HEK293 (cell line): Measurements from ENCODE around the gene PMVK.
A peak's percentile ranks its signal among the peaks of the same experiment; 100 is the strongest.

ENCODE experiments used
- ELK4 ChIP-seq: IDR thresholded peaks from 2 replicates; pipeline ENCODE4 v1.6.1; 2011; ENCODE audit warnings: mild to moderate bottlenecking, low read depth, low read length, borderline replicate concordance
- KLF9 ChIP-seq: fragments of 450-650 bp; formaldehyde crosslinking; IDR thresholded peaks from 2 replicates; pipeline ENCODE4 v1.5.1; 2016; ENCODE audit warnings: missing biosample characterization, missing genetic modification characterization, low read depth
- OVOL3 ChIP-seq: fragments of 450-650 bp; formaldehyde crosslinking; IDR thresholded peaks from 2 replicates; pipeline ENCODE4 v1.5.1; 2016; ENCODE audit warnings: missing biosample characterization, missing genetic modification characterization
- PRDM1 ChIP-seq: fragments of 450-650 bp; formaldehyde crosslinking; IDR thresholded peaks from 2 replicates; pipeline ENCODE4; 2016; ENCODE audit warnings: missing biosample characterization, missing genetic modification characterization
- RBAK ChIP-seq: fragments of 450-650 bp; formaldehyde crosslinking; IDR thresholded peaks from 2 replicates; pipeline ENCODE4 v1.5.1; 2016; ENCODE audit warnings: missing biosample characterization, missing genetic modification characterization
- SP7 ChIP-seq: fragments of 450-650 bp; formaldehyde crosslinking; IDR thresholded peaks from 2 replicates; pipeline ENCODE4 v1.5.1; 2016; ENCODE audit warnings: missing biosample characterization, missing genetic modification characterization
- ZBTB8A ChIP-seq: fragments of 450-650 bp; formaldehyde crosslinking; IDR thresholded peaks from 2 replicates; pipeline ENCODE4 v1.5.1; 2016; ENCODE audit warnings: missing biosample characterization, missing genetic modification characterization
- ZFP37 ChIP-seq: fragments of 450-650 bp; formaldehyde crosslinking; IDR thresholded peaks from 2 replicates; pipeline ENCODE4 v1.5.1; 2016; ENCODE audit warnings: missing biosample characterization, missing genetic modification characterization
- ZFP69B ChIP-seq: fragments of 450-650 bp; formaldehyde crosslinking; IDR thresholded peaks from 2 replicates; pipeline ENCODE4 v1.5.1; 2016; ENCODE audit warnings: missing biosample characterization, missing genetic modification characterization
- ZNF155 ChIP-seq: fragments of 450-650 bp; formaldehyde crosslinking; IDR thresholded peaks from 2 replicates; pipeline ENCODE4 v1.5.1; 2016; ENCODE audit warnings: missing biosample characterization, missing genetic modification characterization
- ZNF16 ChIP-seq: fragments of 450-650 bp; formaldehyde crosslinking; IDR thresholded peaks from 2 replicates; pipeline ENCODE4 v1.5.1; 2016; ENCODE audit warnings: low read depth, missing biosample characterization, missing genetic modification characterization
- ZNF2 ChIP-seq: fragments of 450-650 bp; formaldehyde crosslinking; IDR thresholded peaks from 2 replicates; pipeline ENCODE4 v1.5.1; 2016; ENCODE audit warnings: missing biosample characterization, missing genetic modification characterization
- ZNF202 ChIP-seq: fragments of 450-650 bp; formaldehyde crosslinking; IDR thresholded peaks from 2 replicates; pipeline ENCODE4 v1.5.1; 2016; ENCODE audit warnings: missing biosample characterization, missing genetic modification characterization, borderline replicate concordance
- ZNF214 ChIP-seq: fragments of 450-650 bp; formaldehyde crosslinking; IDR thresholded peaks from 2 replicates; pipeline ENCODE4 v1.5.1; 2017; ENCODE audit warnings: missing biosample characterization, mild to moderate bottlenecking, missing genetic modification characterization, borderline replicate concordance
- ZNF239 ChIP-seq: fragments of 450-650 bp; formaldehyde crosslinking; IDR thresholded peaks from 2 replicates; pipeline ENCODE4 v1.5.1; 2016; ENCODE audit warnings: missing biosample characterization, missing genetic modification characterization
- ZNF335 ChIP-seq: fragments of 450-650 bp; formaldehyde crosslinking; conservative IDR thresholded peaks from 2 replicates; pipeline ENCODE4 v1.5.1; 2016; ENCODE audit warnings: missing biosample characterization, missing genetic modification characterization
- ZNF391 ChIP-seq: fragments of 450-650 bp; formaldehyde crosslinking; IDR thresholded peaks from 2 replicates; pipeline ENCODE4 v1.5.1; 2016; ENCODE audit warnings: low read depth, missing biosample characterization, missing genetic modification characterization, borderline replicate concordance
- ZNF433 ChIP-seq: fragments of 450-650 bp; formaldehyde crosslinking; IDR thresholded peaks from 2 replicates; pipeline ENCODE4 v1.5.1; 2016; ENCODE audit warnings: missing biosample characterization, missing genetic modification characterization, low read depth
- ZNF596 ChIP-seq: fragments of 450-650 bp; IDR thresholded peaks from 2 replicates; pipeline ENCODE4 v1.5.0; 2018; ENCODE audit warnings: missing biosample characterization, mild to moderate bottlenecking, missing genetic modification characterization, moderate library complexity
- ZNF600 ChIP-seq: fragments of 450-650 bp; formaldehyde crosslinking; IDR thresholded peaks from 2 replicates; pipeline ENCODE4 v1.5.1; 2016; ENCODE audit warnings: missing biosample characterization, missing genetic modification characterization
- ZNF660 ChIP-seq: fragments of 450-650 bp; IDR thresholded peaks from 2 replicates; pipeline ENCODE4 v1.5.1; 2018; ENCODE audit warnings: missing biosample characterization, mild to moderate bottlenecking, missing genetic modification characterization
- ZNF664 ChIP-seq: fragments of 450-650 bp; formaldehyde crosslinking; IDR thresholded peaks from 2 replicates; pipeline ENCODE4 v1.5.1; 2016; ENCODE audit warnings: missing biosample characterization, missing genetic modification characterization
- ZNF677 ChIP-seq: fragments of 450-650 bp; IDR thresholded peaks from 2 replicates; pipeline ENCODE4 v1.5.0; 2018; ENCODE audit warnings: missing biosample characterization, mild to moderate bottlenecking, missing genetic modification characterization, moderate library complexity
- ZNF707 ChIP-seq: fragments of 450-650 bp; formaldehyde crosslinking; IDR thresholded peaks from 2 replicates; pipeline ENCODE4 v1.5.1; 2016; ENCODE audit warnings: missing biosample characterization, missing genetic modification characterization
- ZNF792 ChIP-seq: fragments of 450-650 bp; formaldehyde crosslinking; IDR thresholded peaks from 2 replicates; pipeline ENCODE4 v1.5.1; 2016; ENCODE audit warnings: missing biosample characterization, missing genetic modification characterization
- TF ChIP-seq, protein P1 (sequence below): fragments of 450-650 bp; formaldehyde crosslinking; IDR thresholded peaks from 2 replicates; pipeline ENCODE4 v1.5.1; 2016; ENCODE audit warnings: missing biosample characterization, missing genetic modification characterization
- TF ChIP-seq, protein P2 (sequence below): fragments of 450-650 bp; formaldehyde crosslinking; IDR thresholded peaks from 2 replicates; pipeline ENCODE4 v1.5.1; 2016; ENCODE audit warnings: missing biosample characterization, missing genetic modification characterization
- TF ChIP-seq, protein P3 (sequence below): fragments of 450-650 bp; formaldehyde crosslinking; IDR thresholded peaks from 2 replicates; pipeline ENCODE4 v1.5.1; 2016; ENCODE audit warnings: missing biosample characterization, missing genetic modification characterization
- TF ChIP-seq, protein P4 (sequence below): fragments of 450-650 bp; formaldehyde crosslinking; optimal IDR thresholded peaks from 2 replicates; pipeline ENCODE3; 2016; ENCODE audit warnings: missing biosample characterization, mild to moderate bottlenecking, missing genetic modification characterization

The PMVK gene

GRCh38 chr1:154961207-154962155 lies 25.0 kb upstream of the PMVK start, which contains the start of gene PYGO2 (continued):
- TF ChIP-seq, protein P1, sequence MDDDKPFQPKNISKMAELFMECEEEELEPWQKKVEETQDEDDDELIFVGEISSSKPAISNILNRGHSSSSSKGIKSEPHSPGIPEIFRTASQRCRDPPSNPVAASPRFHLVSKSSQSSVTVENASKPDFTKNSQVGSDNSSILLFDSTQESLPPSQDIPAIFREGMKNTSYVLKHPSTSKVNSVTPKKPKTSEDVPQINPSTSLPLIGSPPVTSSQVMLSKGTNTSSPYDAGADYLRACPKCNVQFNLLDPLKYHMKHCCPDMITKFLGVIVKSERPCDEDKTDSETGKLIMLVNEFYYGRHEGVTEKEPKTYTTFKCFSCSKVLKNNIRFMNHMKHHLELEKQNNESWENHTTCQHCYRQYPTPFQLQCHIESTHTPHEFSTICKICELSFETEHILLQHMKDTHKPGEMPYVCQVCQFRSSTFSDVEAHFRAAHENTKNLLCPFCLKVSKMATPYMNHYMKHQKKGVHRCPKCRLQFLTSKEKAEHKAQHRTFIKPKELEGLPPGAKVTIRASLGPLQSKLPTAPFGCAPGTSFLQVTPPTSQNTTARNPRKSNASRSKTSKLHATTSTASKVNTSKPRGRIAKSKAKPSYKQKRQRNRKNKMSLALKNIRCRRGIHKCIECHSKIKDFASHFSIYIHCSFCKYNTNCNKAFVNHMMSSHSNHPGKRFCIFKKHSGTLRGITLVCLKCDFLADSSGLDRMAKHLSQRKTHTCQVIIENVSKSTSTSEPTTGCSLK (tag by site-specific recombination), result no peak
- TF ChIP-seq ZNF16 (tag by site-specific recombination) (no peak), ZNF239 (no peak), RBAK (no peak), ZNF2 (tag by site-specific recombination) (peak; percentile 51; the same call in 1 of the 2 replicates), ELK4 (peak; percentile 69; the same call in 1 of the 2 replicates), PRDM1 (no peak), ZNF677 (tag by site-specific recombination) (no peak), ZNF335 (tag by site-specific recombination) (no peak), SP7 (tag by site-specific recombination) (peak; percentile 68), ZNF155 (tag by site-specific recombination) (no peak), KLF9 (tag by site-specific recombination) (peak; percentile 97), ZNF600 (peak; percentile 57), ZNF596 (tag by site-specific recombination) (0 out of 2 replicates have a peak, but pooled peaks have one; percentile 41), ZFP37 (peak; percentile 75; the same call in 1 of the 2 replicates), OVOL3 (tag by site-specific recombination) (peak; percentile 21; the same call in 1 of the 2 replicates), ZNF202 (tag by site-specific recombination) (no peak; the same call in 1 of the 2 replicates), ZNF792 (tag by site-specific recombination) (no peak), ZNF660 (tag by site-specific recombination) (peak; percentile 90), ZFP69B (tag by site-specific recombination) (0 out of 2 replicates have a peak, but pooled peaks have one; percentile 48), ZNF707 (tag by site-specific recombination) (no peak), ZNF664 (tag by site-specific recombination) (peak; percentile 49; the same call in 1 of the 2 replicates), ZNF214 (tag by site-specific recombination) (no peak), ZNF433 (tag by site-specific recombination) (no peak), ZBTB8A (peak; percentile 99), ZNF391 (tag by site-specific recombination) (peak; percentile 18; the same call in 1 of the 2 replicates)
- TF ChIP-seq, protein P2, sequence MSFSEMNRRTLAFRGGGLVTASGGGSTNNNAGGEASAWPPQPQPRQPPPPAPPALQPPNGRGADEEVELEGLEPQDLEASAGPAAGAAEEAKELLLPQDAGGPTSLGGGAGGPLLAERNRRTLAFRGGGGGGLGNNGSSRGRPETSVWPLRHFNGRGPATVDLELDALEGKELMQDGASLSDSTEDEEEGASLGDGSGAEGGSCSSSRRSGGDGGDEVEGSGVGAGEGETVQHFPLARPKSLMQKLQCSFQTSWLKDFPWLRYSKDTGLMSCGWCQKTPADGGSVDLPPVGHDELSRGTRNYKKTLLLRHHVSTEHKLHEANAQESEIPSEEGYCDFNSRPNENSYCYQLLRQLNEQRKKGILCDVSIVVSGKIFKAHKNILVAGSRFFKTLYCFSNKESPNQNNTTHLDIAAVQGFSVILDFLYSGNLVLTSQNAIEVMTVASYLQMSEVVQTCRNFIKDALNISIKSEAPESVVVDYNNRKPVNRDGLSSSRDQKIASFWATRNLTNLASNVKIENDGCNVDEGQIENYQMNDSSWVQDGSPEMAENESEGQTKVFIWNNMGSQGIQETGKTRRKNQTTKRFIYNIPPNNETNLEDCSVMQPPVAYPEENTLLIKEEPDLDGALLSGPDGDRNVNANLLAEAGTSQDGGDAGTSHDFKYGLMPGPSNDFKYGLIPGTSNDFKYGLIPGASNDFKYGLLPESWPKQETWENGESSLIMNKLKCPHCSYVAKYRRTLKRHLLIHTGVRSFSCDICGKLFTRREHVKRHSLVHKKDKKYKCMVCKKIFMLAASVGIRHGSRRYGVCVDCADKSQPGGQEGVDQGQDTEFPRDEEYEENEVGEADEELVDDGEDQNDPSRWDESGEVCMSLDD (tag by site-specific recombination), result peak; percentile 74; the same call in 1 of the 2 replicates
- TF ChIP-seq, protein P3, sequence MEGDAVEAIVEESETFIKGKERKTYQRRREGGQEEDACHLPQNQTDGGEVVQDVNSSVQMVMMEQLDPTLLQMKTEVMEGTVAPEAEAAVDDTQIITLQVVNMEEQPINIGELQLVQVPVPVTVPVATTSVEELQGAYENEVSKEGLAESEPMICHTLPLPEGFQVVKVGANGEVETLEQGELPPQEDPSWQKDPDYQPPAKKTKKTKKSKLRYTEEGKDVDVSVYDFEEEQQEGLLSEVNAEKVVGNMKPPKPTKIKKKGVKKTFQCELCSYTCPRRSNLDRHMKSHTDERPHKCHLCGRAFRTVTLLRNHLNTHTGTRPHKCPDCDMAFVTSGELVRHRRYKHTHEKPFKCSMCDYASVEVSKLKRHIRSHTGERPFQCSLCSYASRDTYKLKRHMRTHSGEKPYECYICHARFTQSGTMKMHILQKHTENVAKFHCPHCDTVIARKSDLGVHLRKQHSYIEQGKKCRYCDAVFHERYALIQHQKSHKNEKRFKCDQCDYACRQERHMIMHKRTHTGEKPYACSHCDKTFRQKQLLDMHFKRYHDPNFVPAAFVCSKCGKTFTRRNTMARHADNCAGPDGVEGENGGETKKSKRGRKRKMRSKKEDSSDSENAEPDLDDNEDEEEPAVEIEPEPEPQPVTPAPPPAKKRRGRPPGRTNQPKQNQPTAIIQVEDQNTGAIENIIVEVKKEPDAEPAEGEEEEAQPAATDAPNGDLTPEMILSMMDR (tag by site-specific recombination), result peak; percentile 87; the same call in 1 of the 2 replicates
- TF ChIP-seq, protein P4, sequence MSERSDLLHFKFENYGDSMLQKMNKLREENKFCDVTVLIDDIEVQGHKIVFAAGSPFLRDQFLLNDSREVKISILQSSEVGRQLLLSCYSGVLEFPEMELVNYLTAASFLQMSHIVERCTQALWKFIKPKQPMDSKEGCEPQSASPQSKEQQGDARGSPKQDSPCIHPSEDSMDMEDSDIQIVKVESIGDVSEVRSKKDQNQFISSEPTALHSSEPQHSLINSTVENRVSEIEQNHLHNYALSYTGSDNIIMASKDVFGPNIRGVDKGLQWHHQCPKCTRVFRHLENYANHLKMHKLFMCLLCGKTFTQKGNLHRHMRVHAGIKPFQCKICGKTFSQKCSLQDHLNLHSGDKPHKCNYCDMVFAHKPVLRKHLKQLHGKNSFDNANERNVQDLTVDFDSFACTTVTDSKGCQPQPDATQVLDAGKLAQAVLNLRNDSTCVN (tag by site-specific recombination), result peak; percentile 92
